ES-I3 (cell line): ENCODE results near the gene ATP10A.
"Not testable (repeated sequence)": the region's sequence is repeated elsewhere in the genome, so short reads cannot be mapped to it uniquely, and the experiment has no call there.

ENCODE experiments used
- H3K36me3 ChIP-seq: 2 replicates; pipeline ENCODE4 v1.6.1; 2013; ENCODE audit warnings: mild to moderate bottlenecking, low read length, control low read depth, moderate library complexity; ENCODE audit not compliant: insufficient read depth
- H3K4me1 ChIP-seq: 2 replicates; pipeline ENCODE4 v1.6.1; 2013; ENCODE audit warnings: mild to moderate bottlenecking, control low read depth, low read length; ENCODE audit not compliant: insufficient read depth
- H3K9ac ChIP-seq: 2 replicates; pipeline ENCODE4 v1.6.1; 2013; ENCODE audit warnings: low read depth, mild to moderate bottlenecking, low read length, moderate library complexity
- H3K9me3 ChIP-seq: 2 replicates; pipeline ENCODE4 v1.6.1; 2013; ENCODE audit warnings: mild to moderate bottlenecking, low read length, moderate library complexity; ENCODE audit not compliant: control insufficient read depth, insufficient read depth

Gene ATP10A

DNA sequence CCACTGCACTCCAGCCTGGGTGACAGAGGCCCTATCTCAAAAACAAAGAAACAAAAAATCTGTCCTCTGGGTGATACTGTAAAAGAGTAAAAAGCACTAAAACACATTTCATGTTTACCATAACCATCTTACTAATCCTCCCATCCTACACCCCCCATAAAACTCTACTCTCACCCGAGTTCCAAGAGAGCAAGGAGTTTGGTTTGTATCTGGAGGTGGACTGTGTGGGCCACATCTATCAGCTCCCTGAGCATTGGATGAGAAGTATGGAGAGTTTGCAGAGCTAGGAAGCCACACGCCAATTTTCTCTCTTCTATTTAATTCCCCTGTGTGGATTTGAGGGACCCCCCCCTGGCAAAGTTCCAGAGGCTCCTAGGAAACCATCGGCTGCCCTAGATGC, 80.0 kb downstream of the ATP10A start:
- Histone ChIP-seq H3K9ac (no peak overlapping the region), H3K36me3 (no peaks in the 10 kb centered on the region)

DNA sequence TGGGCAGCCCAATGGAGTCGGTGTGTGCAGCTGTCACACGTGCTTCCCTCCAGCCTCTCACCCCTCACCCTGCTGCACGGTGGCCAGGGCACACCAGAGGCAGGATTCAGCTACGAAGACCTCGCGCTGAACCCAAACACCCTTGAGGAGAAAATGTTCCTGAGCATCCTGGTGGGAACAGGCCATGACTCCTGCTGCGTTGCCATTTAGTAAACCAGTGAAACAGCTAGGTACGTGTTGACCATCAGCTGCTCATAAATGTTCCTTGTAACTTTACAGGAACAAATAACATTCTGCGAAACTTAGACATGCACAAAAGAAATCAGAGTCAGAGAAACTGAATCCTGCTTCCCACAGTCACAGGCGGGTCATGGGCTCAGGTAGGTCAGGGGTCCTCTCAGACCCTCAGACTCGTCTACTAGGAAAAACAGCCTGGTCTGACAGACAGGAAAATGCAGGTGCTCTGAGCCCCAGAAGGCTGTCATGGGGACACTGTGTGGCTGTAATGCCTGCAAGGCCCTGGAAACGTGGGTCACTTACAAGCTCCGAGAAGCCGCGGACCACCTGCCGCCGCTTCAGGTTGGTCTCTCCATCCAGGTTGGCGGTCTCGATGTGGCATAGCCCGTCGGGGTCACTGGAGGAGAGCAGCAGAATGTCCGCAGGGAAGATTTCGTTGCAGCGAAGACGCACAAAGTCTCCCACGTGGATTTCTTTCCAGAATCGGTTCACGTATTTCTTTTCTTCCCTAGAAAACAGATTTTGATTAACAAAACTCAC, 82.5 kb downstream of the ATP10A start:
- H3K4me1 ChIP-seq, result peaks cover 4% of the 10 kb centered on the region; the same call in 1 of the 2 replicates
- H3K36me3 ChIP-seq, result no peaks in the 10 kb centered on the region
- H3K9ac ChIP-seq, result no peak overlapping the region
- H3K9me3 ChIP-seq, result no peaks in the 10 kb centered on the region

More for the DNA sequence above, 80.0 kb downstream of the ATP10A start:
- Histone ChIP-seq H3K4me1 (no peaks in the 10 kb centered on the region), H3K9me3 (no peaks in the 10 kb centered on the region)

DNA sequence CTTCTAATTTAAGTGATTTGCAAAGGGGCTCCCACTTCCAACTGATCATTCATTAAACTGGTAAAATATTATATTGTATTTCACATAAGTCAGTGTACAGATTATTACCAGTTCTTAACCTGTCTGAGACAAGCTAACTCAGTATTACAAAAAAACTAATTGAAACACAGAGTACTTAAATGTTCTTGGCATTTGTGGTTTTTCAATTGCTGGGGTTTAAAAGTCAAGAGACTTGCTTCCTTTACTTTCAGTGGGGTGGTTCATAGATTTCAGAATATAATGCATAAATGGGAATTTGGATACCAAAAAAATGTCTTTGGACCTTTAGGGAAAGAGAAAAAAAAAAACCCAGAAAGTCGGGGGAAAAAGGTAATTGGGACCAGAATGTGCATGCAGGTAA, 85.0 kb downstream of the ATP10A start:
- Histone ChIP-seq H3K9ac (no peak overlapping the region), H3K4me1 (peaks cover 15% of the 10 kb centered on the region), H3K36me3 (no peaks in the 10 kb centered on the region), H3K9me3 (no peaks in the 10 kb centered on the region)

DNA sequence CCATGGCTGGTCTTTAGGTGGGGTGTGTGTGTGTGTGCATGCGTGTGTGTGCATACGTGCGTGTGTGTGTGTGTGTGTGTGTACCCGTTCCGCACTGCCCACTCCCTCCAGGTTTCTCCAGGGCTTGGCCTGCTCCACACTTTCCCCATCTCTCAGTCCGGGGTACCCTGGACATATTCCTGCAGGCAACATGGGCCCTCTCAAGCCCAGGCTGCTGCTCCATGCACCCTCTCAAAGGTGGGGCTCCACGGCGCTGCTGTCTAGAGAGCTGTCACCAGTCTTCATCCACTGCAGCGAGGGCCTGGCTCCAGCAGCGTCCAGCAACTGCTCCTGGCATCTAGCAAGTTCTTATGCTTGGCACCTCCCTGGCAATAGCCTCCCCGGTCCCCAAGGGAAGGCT, 86.1 kb downstream of the ATP10A start:
- H3K4me1 ChIP-seq, result peaks cover 15% of the 10 kb centered on the region
- no peak overlapping the region for H3K9ac ChIP-seq
- H3K36me3 ChIP-seq, result no peaks in the 10 kb centered on the region
- no peaks in the 10 kb centered on the region for H3K9me3 ChIP-seq

DNA sequence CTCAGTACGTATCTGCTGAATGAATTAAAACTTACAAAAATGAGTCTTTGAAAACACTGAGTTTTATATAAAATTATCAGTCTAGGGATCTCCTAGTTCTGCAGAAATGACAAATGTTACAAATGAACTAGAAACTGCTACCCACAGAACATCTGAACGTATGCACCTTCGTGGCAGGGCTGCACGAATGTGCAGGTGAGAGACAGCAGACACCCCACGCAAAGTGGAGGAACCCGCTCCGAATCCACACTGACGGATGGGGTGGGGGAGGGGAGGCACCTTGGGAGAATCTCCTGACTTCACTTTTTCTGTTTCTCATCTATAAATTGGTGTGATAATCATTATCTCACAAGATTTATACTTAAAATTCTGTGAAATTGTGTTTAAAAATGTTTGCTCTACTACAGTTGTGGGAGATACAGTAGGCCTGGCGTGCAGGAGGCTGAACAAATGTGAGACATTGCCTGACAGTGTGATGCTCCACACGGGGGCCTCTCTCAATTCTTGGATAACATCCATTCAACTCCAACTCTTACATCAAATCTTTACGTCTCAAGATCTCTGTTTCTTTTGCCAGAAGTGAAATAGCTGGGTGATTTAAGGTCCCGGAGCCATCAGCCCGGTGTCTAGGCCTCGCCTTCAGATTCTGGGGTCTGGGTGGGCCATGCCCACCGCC, 86.9 kb downstream of the ATP10A start:
- Histone ChIP-seq H3K9ac (no peak overlapping the region), H3K4me1 (peaks cover 15% of the 10 kb centered on the region), H3K9me3 (no peaks in the 10 kb centered on the region), H3K36me3 (no peaks in the 10 kb centered on the region)

DNA sequence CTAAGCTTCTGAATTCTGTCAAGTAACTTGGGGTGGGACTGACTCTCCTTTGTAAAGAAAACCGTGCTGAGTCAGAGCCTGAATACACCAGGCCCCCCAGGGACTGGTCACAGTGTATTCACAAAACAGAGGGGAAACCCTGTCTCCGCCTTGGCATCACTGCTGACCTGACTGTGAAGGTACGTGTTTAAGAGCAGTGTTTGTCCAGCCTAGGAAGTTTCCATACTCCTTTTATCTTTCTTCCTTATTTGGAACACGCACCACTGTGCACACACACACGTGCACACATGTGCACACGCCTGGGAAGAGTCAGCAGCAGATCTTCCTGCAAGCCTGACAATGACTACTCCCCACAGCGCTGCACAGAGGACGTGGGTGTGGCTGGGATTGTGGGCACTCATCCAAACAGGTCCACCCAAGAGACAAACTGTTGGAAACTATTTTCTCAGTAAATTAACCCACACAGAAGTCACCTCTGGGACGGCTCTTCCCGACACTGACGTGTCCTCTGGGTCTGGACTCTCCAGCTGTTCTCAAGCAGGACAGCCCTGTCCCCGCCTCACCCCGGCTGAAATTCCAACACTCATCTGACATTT, 87.7 kb downstream of the ATP10A start:
- H3K9me3 ChIP-seq, result no peaks in the 10 kb centered on the region
- H3K4me1 ChIP-seq, result peaks cover 15% of the 10 kb centered on the region
- H3K9ac ChIP-seq, result no peak overlapping the region
- no peaks in the 10 kb centered on the region for H3K36me3 ChIP-seq

DNA sequence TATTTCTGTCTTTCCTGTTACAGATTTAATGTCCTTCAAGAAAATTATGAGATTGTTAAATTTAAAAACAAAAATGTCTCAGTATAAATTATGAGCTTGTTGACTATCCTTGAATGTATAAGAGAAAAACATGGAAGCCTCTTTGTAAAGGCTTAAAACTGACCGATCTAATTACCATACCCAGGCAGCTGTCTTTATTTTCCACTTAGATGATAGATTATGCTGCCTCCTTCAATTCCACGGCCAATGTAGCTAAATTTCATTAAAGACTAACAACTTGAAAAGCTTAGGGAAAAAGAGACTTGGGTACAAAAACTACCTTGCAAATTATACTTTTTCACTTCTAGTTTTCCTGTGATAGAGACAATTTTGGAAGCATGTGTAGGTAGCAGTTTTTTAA, 88.3 kb downstream of the ATP10A start:
- Histone ChIP-seq H3K9ac (no peak overlapping the region), H3K4me1 (peaks cover 15% of the 10 kb centered on the region), H3K9me3 (no peaks in the 10 kb centered on the region)

DNA sequence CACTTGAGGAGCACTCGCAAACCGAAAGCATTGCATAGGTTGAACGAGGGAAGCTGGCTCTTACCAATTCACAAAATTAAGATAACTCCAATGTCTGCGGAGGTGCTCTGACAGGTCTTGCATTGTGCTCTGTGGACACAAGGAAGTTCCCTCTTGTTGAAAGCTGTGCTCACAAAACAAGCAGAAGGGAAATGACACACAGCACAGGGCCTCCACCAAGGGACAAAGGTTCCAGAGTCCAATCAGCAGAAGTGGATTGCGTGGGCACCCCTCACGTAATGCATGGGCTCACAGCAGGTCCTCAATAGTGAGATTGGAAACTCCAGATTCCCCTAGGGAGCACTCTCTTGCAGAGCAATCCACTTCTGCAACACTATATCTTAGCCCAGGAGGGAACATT, 89.9 kb downstream of the ATP10A start:
- H3K4me1 ChIP-seq, result peaks cover 15% of the 10 kb centered on the region

More for the DNA sequence above, 88.3 kb downstream of the ATP10A start:
- no peaks in the 10 kb centered on the region for H3K36me3 ChIP-seq

DNA sequence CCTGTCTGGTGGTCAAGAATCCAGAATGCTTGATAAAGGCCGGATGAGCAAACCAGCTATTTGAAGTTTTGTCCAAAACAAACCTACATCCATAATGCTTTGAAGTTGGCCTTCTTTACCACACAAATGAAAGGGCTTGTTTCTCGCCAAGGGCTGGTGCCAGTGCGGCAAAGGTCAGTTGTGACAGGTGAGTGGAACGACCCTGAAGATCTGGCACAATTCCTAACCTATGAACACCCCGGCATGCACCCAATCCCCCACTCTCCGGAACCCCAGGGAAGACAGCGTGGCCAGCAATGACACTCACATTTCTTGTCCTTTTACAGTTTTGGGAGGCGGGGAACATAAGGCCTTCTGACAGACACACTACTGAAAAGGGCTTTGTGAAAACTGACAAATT, 90.6 kb downstream of the ATP10A start:
- Histone ChIP-seq H3K4me1 (peaks cover 15% of the 10 kb centered on the region), H3K9me3 (no peaks in the 10 kb centered on the region), H3K36me3 (no peaks in the 10 kb centered on the region), H3K9ac (no peak overlapping the region)

More for the DNA sequence above, 89.9 kb downstream of the ATP10A start:
- Histone ChIP-seq H3K9me3 (no peaks in the 10 kb centered on the region), H3K36me3 (no peaks in the 10 kb centered on the region), H3K9ac (no peak overlapping the region)

DNA sequence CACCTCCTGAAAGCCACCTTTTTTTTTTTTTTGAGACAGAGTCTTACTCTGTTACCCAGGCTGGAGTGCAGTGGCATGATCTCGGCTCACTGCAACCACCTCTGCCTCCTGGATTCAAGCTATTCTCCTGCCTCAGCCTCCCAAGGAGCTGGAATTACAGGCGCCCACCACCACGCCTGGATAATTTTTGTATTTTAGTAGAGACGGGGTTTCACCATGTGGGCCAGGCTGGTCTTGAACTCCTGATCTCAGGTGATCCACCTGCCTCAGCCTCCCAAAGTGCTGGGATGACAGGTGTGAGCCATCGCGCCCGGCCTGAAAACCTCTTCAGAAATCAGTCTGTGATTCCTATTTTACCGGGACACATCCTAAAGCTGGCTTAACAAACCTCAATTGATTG, 91.4 kb downstream of the ATP10A start:
- not testable (repeated sequence) for H3K36me3 ChIP-seq, H3K9ac ChIP-seq, H3K9me3 ChIP-seq
- H3K4me1 ChIP-seq, result peaks cover 15% of the 10 kb centered on the region

DNA sequence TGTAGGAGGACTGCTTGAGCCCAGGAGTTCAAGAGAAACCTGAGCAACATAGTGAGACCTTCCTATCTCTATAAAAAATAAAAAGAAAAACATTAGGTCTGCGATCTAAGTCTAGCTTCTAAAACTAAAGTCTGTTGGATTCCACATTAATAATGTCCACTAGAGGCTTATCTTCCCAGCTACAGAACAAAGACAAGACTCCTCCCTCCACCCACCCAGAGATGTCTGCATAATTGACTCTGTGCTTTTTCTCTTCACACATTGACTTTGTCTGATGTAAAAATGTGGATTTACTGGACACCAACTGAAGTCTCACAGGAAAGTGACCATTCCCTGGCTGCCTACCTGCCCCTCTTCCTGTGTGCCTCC, 91.8 kb downstream of the ATP10A start:
- Histone ChIP-seq H3K9ac (no peak overlapping the region), H3K36me3 (no peaks in the 10 kb centered on the region), H3K4me1 (peaks cover 15% of the 10 kb centered on the region), H3K9me3 (no peaks in the 10 kb centered on the region)

DNA sequence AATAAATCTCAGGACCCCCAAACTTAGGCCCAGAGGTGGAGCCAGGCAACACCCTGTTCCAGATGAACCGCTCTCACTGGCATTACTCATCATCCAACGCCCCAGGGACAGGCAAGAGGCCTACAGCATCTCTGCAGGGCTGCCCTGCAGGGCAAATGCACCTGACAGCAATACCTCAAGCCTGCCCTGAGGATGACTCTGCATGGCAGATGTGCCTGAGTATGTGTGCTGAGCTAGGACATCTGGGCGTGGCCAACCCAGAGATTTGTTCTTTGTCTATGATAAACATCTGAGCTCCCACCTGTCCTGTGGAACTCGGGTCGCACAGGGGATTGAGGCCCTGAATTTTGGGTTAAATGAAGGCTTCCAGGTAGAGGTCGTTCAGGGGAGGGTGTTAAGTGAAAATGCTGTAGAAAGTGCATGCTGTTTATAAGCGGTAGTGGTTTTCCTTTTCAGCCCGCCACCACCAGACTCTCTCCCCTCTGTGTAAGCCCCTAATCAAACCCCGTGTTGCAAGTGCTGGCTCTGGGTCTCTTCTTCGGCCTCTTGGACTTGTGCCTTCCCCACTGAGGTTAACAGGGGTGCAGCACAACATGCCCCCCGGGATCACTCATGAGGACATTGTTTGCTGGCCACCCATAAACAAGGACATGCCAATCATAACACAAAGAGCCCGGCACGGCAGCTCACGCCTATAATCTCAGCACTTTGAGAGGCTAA, 92.3 kb downstream of the ATP10A start:
- Histone ChIP-seq H3K9me3 (no peaks in the 10 kb centered on the region), H3K4me1 (peaks cover 12% of the 10 kb centered on the region), H3K36me3 (no peaks in the 10 kb centered on the region), H3K9ac (no peak overlapping the region)

DNA sequence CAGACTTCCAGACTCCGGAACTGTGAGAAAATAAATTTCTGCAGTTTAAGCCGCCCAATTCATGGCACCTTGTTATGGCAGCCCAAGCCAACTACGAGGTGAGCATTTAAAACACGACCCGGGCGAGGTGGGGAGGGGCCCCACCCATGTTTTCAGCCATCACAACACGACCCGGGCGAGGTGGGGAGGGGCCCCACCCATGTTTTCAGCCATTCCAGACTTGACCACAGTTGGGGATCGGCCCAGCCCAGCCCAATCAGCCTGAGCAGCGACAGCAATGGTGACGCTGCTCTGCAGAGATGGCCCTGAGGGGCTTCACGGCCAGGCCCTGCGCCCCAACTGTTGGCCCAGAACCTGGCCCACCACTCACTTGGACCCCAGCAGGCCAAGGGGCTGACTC, 93.1 kb downstream of the ATP10A start:
- H3K36me3 ChIP-seq, result no peaks in the 10 kb centered on the region
- no peaks in the 10 kb centered on the region for H3K9me3 ChIP-seq
- peaks cover 4% of the 10 kb centered on the region for H3K4me1 ChIP-seq
- no peak overlapping the region for H3K9ac ChIP-seq

DNA sequence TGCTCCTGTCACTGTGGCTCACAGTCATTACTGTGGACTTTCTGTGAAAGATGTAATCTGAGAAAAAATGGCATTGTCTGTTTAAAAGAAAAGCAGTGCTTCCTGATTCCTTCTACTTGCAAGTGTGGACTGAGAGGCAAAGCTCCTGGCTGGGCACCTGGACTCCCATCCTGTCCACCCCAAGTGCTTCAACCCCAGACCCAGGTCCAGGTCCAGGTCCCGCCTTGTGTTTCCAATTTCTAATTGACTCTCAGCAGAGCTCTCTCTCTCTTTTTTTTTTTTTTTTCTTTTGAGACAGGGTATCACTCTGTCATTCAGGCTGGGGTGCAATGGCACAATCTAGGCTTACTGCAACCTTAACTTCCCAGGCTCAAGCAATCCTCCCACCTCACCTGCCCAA, 94.9 kb downstream of the ATP10A start:
- no peaks in the 10 kb centered on the region for H3K4me1 ChIP-seq
- no peak overlapping the region for H3K9ac ChIP-seq
- H3K36me3 ChIP-seq, result no peaks in the 10 kb centered on the region
- H3K9me3 ChIP-seq, result no peaks in the 10 kb centered on the region
